Choroid plexus epithelial cell (primary cell): Measurements from ENCODE around the gene CMTM8.

ENCODE experiments used
- DNase-seq: peaks from one replicate; pipeline ENCODE4 v3.0.0-alpha.2; 2010; ENCODE audit warnings: low read depth
- H3K4me3 ChIP-seq: 2 replicates; pipeline ENCODE4 v1.5.1; 2011; ENCODE audit warnings: low read depth, mild to moderate bottlenecking, control low read depth, low read length, moderate library complexity
- TF ChIP-seq, protein P1 (sequence below): conservative IDR thresholded peaks from 2 replicates; pipeline ENCODE4 v1.5.1; 2011; ENCODE audit warnings: low read depth, mild to moderate bottlenecking, control low read depth, inconsistent platforms, low read length, moderate library complexity

CMTM8 gene

DNA sequence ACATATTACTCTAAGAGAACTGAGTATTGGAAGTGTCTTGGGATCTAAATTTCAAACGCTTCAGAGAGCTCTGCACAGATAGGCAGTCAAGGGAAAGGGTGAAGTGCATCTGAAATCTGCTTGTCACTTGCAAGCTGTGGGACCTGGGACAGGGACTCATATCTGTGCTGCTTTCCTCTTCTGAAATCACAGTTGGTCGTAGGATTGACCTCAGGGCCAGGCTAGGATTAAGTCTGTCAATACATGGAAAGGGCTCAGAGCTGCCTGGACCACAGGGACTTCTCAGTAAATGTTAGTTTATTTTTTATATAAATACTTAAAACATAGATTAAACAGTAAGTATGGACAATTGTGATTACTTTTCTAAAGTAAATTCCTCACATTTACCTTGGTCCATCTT is 78.5 kb downstream of the CMTM8 start:
- no peak overlapping the region for H3K4me3 ChIP-seq
- DNase-seq = no peak
- TF ChIP-seq, protein P1, sequence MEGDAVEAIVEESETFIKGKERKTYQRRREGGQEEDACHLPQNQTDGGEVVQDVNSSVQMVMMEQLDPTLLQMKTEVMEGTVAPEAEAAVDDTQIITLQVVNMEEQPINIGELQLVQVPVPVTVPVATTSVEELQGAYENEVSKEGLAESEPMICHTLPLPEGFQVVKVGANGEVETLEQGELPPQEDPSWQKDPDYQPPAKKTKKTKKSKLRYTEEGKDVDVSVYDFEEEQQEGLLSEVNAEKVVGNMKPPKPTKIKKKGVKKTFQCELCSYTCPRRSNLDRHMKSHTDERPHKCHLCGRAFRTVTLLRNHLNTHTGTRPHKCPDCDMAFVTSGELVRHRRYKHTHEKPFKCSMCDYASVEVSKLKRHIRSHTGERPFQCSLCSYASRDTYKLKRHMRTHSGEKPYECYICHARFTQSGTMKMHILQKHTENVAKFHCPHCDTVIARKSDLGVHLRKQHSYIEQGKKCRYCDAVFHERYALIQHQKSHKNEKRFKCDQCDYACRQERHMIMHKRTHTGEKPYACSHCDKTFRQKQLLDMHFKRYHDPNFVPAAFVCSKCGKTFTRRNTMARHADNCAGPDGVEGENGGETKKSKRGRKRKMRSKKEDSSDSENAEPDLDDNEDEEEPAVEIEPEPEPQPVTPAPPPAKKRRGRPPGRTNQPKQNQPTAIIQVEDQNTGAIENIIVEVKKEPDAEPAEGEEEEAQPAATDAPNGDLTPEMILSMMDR = no peak

- no peak for DNase-seq
- TF ChIP-seq, protein P1 = no peak
- no peak overlapping the region for H3K4me3 ChIP-seq
Observed at GRCh38 chr3:32319607-32320006, 81.1 kb downstream of the CMTM8 start.

DNA sequence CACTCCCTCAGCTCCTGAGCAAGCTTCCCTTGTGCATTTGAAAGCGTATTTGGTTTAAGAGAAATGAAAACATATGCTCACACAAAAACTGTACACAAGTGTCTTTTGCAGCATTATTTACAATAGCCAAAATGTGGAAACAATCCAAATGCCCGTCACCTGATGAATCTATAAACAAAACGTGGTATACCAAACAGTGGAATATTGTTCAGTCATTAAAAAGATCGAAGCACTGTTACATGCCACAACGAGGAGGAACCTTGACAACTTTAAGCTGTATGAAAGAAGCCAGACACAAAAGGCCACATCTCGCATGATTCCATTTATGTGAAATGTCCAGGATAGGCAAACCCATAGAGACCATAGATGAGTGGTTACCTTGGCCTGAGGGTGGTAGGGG is 81.6 kb downstream of the CMTM8 start:
- DNase-seq = no peak
- no peak overlapping the region for H3K4me3 ChIP-seq
- TF ChIP-seq, protein P1 = no peak

- TF ChIP-seq, protein P1 = no peak
- H3K4me3 ChIP-seq = peak overlapping the region; percentile 29
- peak; percentile 68 for DNase-seq
Observed at GRCh38 chr3:32321095-32321790, 82.8 kb downstream of the CMTM8 start.

GRCh38 chr3:32322311-32322710 is 83.8 kb downstream of the CMTM8 start:
- no peak overlapping the region for H3K4me3 ChIP-seq
- no peak for DNase-seq
- TF ChIP-seq, protein P1 = no peak

- no peak overlapping the region for H3K4me3 ChIP-seq
- TF ChIP-seq, protein P1 = no peak
- no peak for DNase-seq
Observed at GRCh38 chr3:32323604-32324003, 85.1 kb downstream of the CMTM8 start.

GRCh38 chr3:32325201-32325600 is 86.7 kb downstream of the CMTM8 start:
- TF ChIP-seq, protein P1 = no peak
- H3K4me3 ChIP-seq = no peak overlapping the region
- no peak for DNase-seq
